GM10266 (cell line): ENCODE results near the gene NINJ1.
"Not testable (repeated sequence)": the region's sequence is repeated elsewhere in the genome, so short reads cannot be mapped to it uniquely, and the experiment has no call there.

ENCODE experiments used
- DNase-seq: peaks from one replicate; pipeline ENCODE4 v3.0.0; 2012; ENCODE audit errors: extremely low spot score
- CTCF ChIP-seq: IDR thresholded peaks from 2 replicates; pipeline ENCODE4 v1.5.1; 2012; ENCODE audit warnings: mild to moderate bottlenecking, low read depth; ENCODE audit not compliant: control insufficient read depth, insufficient read depth; ENCODE audit errors: missing control alignments

NINJ1 gene

GRCh38 chr9:93111371-93112115 lies 22.5 kb downstream of the NINJ1 start:
- no peak for DNase-seq

GRCh38 chr9:93111001-93111370 lies 23.1 kb downstream of the NINJ1 start:
- no peak for TF ChIP-seq CTCF
- no peak for DNase-seq

More at GRCh38 chr9:93111371-93112115, 22.5 kb downstream of the NINJ1 start:
- TF ChIP-seq CTCF: no peak

- DNase-seq: no peak
- no peak for TF ChIP-seq CTCF
Observed at GRCh38 chr9:93110311-93110855, 23.7 kb downstream of the NINJ1 start.

- peak; percentile 13 for TF ChIP-seq CTCF
- DNase-seq: no peak
Observed at GRCh38 chr9:93108291-93109041, 25.6 kb downstream of the NINJ1 start.

- no peak for TF ChIP-seq CTCF
- no peak for DNase-seq
Observed at GRCh38 chr9:93107825-93108161, 26.3 kb downstream of the NINJ1 start.

GRCh38 chr9:93107151-93107824 lies 26.8 kb downstream of the NINJ1 start:
- no peak for TF ChIP-seq CTCF
- DNase-seq: no peak

GRCh38 chr9:93105620-93106019 lies 28.4 kb downstream of the NINJ1 start:
- no peak for TF ChIP-seq CTCF
- DNase-seq: no peak

GRCh38 chr9:93101086-93101485 lies 33.0 kb downstream of the NINJ1 start:
- not testable (repeated sequence) for DNase-seq
